ENCODE data around the gene FKBP14.

Gene FKBP14

DNA sequence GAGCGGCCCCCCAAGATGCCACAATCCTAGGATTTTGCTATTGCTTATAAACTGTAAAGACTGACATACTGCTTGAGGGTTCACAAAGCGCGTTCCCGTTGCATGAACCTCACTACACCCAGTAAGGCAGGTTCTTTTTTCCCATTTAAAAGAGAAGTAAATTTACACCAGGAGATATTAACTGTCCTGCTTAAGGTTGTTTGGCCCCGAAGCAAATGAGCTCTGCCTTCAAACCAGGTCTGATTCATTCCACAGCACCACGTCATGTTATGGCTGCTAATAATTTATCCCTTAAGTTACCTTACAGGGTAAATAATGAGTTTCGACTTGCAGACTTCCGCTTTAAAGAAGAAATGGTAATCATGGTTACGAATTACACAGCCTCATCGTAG lies 559 bp upstream of the FKBP14 start:
- peak; percentile 49 to 57 for ATAC-seq (replicated peaks)
- peaks cover 0 to 8% of the 10 kb centered on the region in 2 donors for H3K36me3 Mint-ChIP-seq
- H3K27me3 Mint-ChIP-seq = no peaks in the 10 kb centered on the region
- peaks cover 17 to 34% of the 10 kb centered on the region in 2 donors for H3K4me1 Mint-ChIP-seq
- peak overlapping the region; percentile 94 to 95 for H3K4me3 Mint-ChIP-seq
- H3K9me3 Mint-ChIP-seq = peaks cover 0 to 4% of the 10 kb centered on the region in 2 donors
- peak; percentile 24 for DNase-seq
- H3K27ac Mint-ChIP-seq = peak overlapping the region; percentile 93

GRCh38 chr7:30023524-30023923 lies 3.0 kb downstream of the FKBP14 start:
- DNase-seq (no peak), ATAC-seq (replicated peaks) (no peak)
- Mint-ChIP-seq H3K27ac (no peak overlapping the region), H3K4me1 (peaks cover 19 to 34% of the 10 kb centered on the region in 2 donors), H3K9me3 (peaks cover 0 to 4% of the 10 kb centered on the region in 2 donors), H3K4me3 (no peak overlapping the region), H3K27me3 (no peaks in the 10 kb centered on the region), H3K36me3 (peaks cover 6 to 13% of the 10 kb centered on the region in 2 donors)

GRCh38 chr7:30022991-30023390 lies 3.5 kb downstream of the FKBP14 start:
- DNase-seq (no peak), ATAC-seq (replicated peaks) (no peak)
- Mint-ChIP-seq H3K4me1 (peaks cover 19 to 34% of the 10 kb centered on the region in 2 donors), H3K36me3 (peaks cover 6 to 16% of the 10 kb centered on the region in 2 donors), H3K27ac (no peak overlapping the region), H3K4me3 (no peak overlapping the region), H3K9me3 (peaks cover 0 to 4% of the 10 kb centered on the region in 2 donors), H3K27me3 (no peaks in the 10 kb centered on the region)

DNA sequence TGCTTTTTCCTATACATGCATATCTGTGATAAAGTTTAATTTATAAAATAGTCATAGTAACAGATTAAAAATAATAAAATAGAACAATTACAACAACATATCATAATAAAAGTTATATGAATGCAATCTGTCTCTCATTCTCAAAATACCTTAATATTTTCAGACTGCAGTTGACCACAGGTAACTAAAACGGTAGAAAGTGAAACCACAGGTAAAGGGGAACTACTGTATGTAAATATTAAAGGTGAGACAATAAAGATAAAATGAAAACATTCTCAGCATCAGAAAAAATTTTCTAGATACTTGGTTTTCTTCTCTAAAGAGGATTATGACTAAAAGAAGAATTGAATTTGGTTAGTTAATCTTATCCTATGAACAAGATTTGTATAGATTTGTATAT lies 6.0 kb downstream of the FKBP14 start:
- ATAC-seq (replicated peaks) = no peak
- Mint-ChIP-seq H3K4me3 (no peak overlapping the region), H3K27me3 (no peaks in the 10 kb centered on the region), H3K27ac (no peak overlapping the region), H3K4me1 (peaks cover 11 to 22% of the 10 kb centered on the region in 2 donors), H3K9me3 (peaks cover 0 to 4% of the 10 kb centered on the region in 2 donors), H3K36me3 (peaks cover 6 to 26% of the 10 kb centered on the region in 2 donors)
- no peak for DNase-seq

GRCh38 chr7:30019960-30020359 lies 6.5 kb downstream of the FKBP14 start:
- no peaks in the 10 kb centered on the region for H3K27me3 Mint-ChIP-seq
- no peak overlapping the region for H3K27ac Mint-ChIP-seq
- H3K4me1 Mint-ChIP-seq = peaks cover 5 to 16% of the 10 kb centered on the region in 2 donors
- no peak for DNase-seq
- ATAC-seq (replicated peaks) = no peak
- H3K36me3 Mint-ChIP-seq = peaks cover 6 to 23% of the 10 kb centered on the region in 2 donors
- no peak overlapping the region for H3K4me3 Mint-ChIP-seq
- peaks cover 0 to 4% of the 10 kb centered on the region in 2 donors for H3K9me3 Mint-ChIP-seq

DNA sequence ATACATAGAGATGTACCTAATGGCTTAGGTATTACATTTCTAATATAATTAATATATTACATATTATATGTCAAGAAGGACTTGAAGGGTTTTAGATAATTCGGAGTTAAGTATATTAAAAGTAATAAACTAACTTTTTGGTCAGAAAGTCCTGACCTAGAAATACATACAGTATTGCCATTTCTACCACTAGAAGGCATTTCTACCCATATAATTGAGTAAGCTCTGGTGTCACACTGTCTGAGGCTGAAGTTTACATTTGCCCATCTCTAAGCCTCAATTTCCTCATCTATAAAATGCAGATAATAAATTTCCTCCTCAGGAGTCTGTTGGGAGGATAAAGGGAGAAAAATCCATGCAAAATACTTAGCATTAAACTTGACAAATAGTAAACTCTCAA lies 7.1 kb downstream of the FKBP14 start:
- H3K27ac Mint-ChIP-seq = no peak overlapping the region
- peaks cover 0 to 4% of the 10 kb centered on the region in 2 donors for H3K9me3 Mint-ChIP-seq
- no peak for DNase-seq
- H3K27me3 Mint-ChIP-seq = no peaks in the 10 kb centered on the region
- H3K4me1 Mint-ChIP-seq = peaks cover 5 to 11% of the 10 kb centered on the region in 2 donors
- H3K36me3 Mint-ChIP-seq = peaks cover 7 to 26% of the 10 kb centered on the region in 2 donors
- H3K4me3 Mint-ChIP-seq = no peak overlapping the region
- ATAC-seq (replicated peaks) = no peak

DNA sequence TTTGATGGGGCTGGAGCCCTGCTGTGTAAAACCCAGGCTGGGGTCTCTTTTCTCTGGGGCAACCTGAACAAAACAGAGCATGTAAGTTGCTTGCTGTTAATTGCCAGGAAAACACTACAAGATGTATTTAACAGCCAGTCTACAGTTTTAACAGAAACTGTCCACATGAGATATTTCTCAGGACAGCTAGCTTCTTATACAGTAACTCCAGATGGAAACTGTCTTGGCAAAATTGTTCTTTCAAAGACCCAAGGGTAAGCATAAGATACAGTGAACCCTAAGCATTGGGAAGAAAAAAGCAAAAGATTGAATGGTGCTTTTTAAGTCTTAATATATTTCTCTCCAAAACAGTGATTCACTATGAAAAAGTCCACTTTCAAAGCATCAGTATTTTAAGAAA lies 8.1 kb downstream of the FKBP14 start:
- Mint-ChIP-seq H3K27me3 (no peaks in the 10 kb centered on the region), H3K4me1 (peaks cover 4 to 7% of the 10 kb centered on the region in 2 donors), H3K27ac (no peak overlapping the region), H3K9me3 (peaks cover 0 to 1% of the 10 kb centered on the region in 2 donors), H3K36me3 (peaks cover 7 to 28% of the 10 kb centered on the region in 2 donors), H3K4me3 (no peak overlapping the region)
- no peak for ATAC-seq (replicated peaks)
- no peak for DNase-seq

DNA sequence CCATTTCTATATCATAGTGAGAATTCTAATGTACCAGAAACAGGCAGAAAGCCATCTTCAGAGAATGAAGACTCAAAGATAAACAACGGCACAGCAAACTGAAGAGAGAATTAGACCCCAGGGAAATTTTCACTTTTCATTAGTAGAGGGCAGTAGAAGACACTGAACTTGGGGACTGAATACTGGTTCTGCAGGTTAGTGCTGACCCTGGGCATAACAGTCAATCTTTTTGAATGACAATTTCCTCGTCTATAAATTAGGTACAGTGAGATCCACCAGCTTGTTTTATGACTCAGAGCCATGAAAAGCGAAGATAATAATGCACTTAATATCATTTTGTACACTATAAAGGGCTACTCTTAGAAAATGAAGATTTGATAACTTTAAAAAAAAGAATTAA lies 13.7 kb downstream of the FKBP14 start:
- ATAC-seq (replicated peaks) = no peak
- Mint-ChIP-seq H3K36me3 (peaks cover 7 to 17% of the 10 kb centered on the region in 2 donors), H3K27ac (no peak overlapping the region)

DNA sequence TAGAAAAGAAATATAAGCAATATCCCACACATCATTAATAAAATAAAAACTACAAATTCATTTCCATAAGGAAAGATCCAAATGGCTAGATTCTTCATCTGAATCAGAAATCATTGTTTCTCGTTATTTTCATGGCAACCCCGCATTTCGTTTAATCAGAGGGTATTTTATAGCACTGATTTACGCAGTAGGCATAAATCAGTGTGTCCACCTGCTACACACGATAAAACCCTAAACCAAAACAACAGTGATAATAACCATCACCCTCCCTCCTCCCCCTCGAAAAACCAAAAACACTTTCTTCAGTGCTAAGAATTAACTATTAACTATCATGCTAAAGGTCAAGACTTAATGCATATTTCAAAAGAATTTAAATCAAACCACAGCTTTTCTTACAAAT lies 16.5 kb downstream of the FKBP14 start:
- Mint-ChIP-seq H3K4me1 (no peaks in the 10 kb centered on the region), H3K4me3 (no peak overlapping the region), H3K36me3 (peaks cover 7 to 8% of the 10 kb centered on the region in 2 donors), H3K27ac (no peak overlapping the region), H3K27me3 (no peaks in the 10 kb centered on the region), H3K9me3 (no peaks in the 10 kb centered on the region)
- ATAC-seq (replicated peaks) (no peak), DNase-seq (no peak)

More for the DNA sequence above, 13.7 kb downstream of the FKBP14 start:
- DNase-seq = no peak
- Mint-ChIP-seq H3K27me3 (no peaks in the 10 kb centered on the region), H3K4me1 (no peaks in the 10 kb centered on the region), H3K4me3 (no peak overlapping the region), H3K9me3 (no peaks in the 10 kb centered on the region)

DNA sequence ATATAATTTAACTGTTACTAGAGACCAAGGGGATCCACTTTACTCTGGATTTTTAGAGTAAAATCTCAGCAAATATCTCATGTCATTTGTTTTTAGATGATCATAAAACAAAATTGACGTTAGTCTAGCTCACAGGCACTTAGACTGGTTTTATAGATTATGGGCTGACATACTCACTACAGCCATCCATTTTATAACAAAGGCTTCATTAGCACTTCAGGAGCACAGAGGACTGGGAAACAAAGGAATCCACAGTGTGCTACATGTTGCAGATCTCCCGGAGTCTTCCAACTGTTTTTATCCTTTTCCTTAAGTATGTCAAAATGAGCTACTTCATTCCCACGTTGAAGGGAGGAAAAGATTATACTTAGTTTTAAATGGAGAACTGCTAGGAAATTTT lies 21.0 kb downstream of the FKBP14 start:
- no peak overlapping the region for H3K4me3 Mint-ChIP-seq

GRCh38 chr7:30003098-30003497 lies 23.4 kb downstream of the FKBP14 start:
- DNase-seq (no peak), ATAC-seq (replicated peaks) (no peak)
- peaks cover 4 to 9% of the 10 kb centered on the region in 2 donors for H3K27me3 Mint-ChIP-seq
- H3K4me1 Mint-ChIP-seq = no peaks in the 10 kb centered on the region
- H3K27ac Mint-ChIP-seq = no peak overlapping the region
- H3K9me3 Mint-ChIP-seq = no peaks in the 10 kb centered on the region
- H3K36me3 Mint-ChIP-seq = no peaks in the 10 kb centered on the region
- no peak overlapping the region for H3K4me3 Mint-ChIP-seq

More for the DNA sequence above, 21.0 kb downstream of the FKBP14 start:
- Mint-ChIP-seq H3K27me3 (no peaks in the 10 kb centered on the region), H3K9me3 (no peaks in the 10 kb centered on the region), H3K4me1 (no peaks in the 10 kb centered on the region), H3K36me3 (no peaks in the 10 kb centered on the region), H3K27ac (no peak overlapping the region)
- no peak for DNase-seq
- no peak for ATAC-seq (replicated peaks)

- Mint-ChIP-seq H3K4me1 (no peaks in the 10 kb centered on the region), H3K27ac (no peak overlapping the region), H3K36me3 (peaks cover 0 to 1% of the 10 kb centered on the region in 2 donors), H3K9me3 (peaks cover 0 to 1% of the 10 kb centered on the region in 2 donors), H3K4me3 (no peak overlapping the region), H3K27me3 (peaks cover 4 to 14% of the 10 kb centered on the region in 2 donors)
- DNase-seq = no peak
- ATAC-seq (replicated peaks) = no peak
Measured at GRCh38 chr7:30001998-30002397, 24.5 kb downstream of the FKBP14 start.

DNA sequence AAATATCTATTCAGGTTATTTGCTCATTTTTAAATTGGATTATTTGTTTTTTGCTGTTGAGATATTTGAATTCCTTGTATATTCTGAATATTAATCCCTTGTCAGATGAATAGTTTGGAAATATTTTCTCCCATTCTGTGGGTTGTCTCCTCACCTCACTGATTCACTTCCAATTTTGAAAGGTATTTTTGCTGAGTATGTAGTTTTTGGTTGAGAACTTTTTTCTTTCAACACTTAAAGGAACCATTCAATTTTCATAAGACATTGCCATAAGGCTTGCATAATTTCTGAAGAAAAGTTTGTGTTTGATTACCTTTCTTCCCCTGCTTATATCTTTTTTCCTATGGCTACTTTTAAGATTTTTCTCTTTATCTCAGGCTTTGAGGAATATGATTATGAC lies 28.0 kb downstream of the FKBP14 start:
- no peaks in the 10 kb centered on the region for H3K4me1 Mint-ChIP-seq
- H3K36me3 Mint-ChIP-seq = peaks cover 6 to 7% of the 10 kb centered on the region in 2 donors
- no peak for DNase-seq
- H3K27me3 Mint-ChIP-seq = peaks cover 9 to 22% of the 10 kb centered on the region in 2 donors
- H3K4me3 Mint-ChIP-seq = no peak overlapping the region
- H3K9me3 Mint-ChIP-seq = peaks cover 9% of the 10 kb centered on the region in 2 donors
- no peak for ATAC-seq (replicated peaks)
- no peak overlapping the region for H3K27ac Mint-ChIP-seq

DNA sequence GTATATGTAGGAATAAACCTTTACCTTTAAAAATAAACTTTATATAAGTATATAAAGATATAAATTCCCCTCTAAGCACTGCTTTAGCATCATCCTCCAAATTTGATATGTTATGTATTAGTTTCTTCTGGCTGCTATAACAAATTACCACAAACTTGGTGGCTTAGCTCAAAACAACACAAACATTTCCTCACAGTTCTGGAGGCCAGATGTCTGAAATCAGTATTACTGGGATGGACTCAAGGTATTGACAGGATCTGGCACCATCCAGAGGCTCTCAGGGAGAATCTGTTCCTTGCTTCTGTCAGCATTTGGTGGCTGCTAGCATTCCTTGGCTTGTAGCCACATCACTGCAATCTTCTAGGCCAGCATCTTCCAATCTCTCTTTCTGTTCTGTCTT lies 30.2 kb downstream of the FKBP14 start:
- no peak overlapping the region for H3K27ac Mint-ChIP-seq
- ATAC-seq (replicated peaks) = no peak
- H3K36me3 Mint-ChIP-seq = peaks cover 6 to 10% of the 10 kb centered on the region in 2 donors
- H3K9me3 Mint-ChIP-seq = peaks cover 9% of the 10 kb centered on the region in 2 donors
- no peak overlapping the region for H3K4me3 Mint-ChIP-seq
- no peaks in the 10 kb centered on the region for H3K4me1 Mint-ChIP-seq
- H3K27me3 Mint-ChIP-seq = peaks cover 14 to 28% of the 10 kb centered on the region in 2 donors
- DNase-seq = no peak

GRCh38 chr7:29995652-29996051 lies 30.9 kb downstream of the FKBP14 start:
- DNase-seq (no peak), ATAC-seq (replicated peaks) (no peak)
- H3K36me3 Mint-ChIP-seq = peaks cover 6 to 10% of the 10 kb centered on the region in 2 donors
- no peaks in the 10 kb centered on the region for H3K4me1 Mint-ChIP-seq
- H3K27me3 Mint-ChIP-seq = peaks cover 14 to 33% of the 10 kb centered on the region in 2 donors
- no peak overlapping the region for H3K27ac Mint-ChIP-seq
- H3K9me3 Mint-ChIP-seq = peaks cover 9% of the 10 kb centered on the region in 2 donors
- no peak overlapping the region for H3K4me3 Mint-ChIP-seq

All from stimulated activated naive B cell treated with anti-CD40 and anti-IgM and Interleukin-4, amounts not matched to agents 10 μg/mL and 1 μg/mL and 100 μg/mL, for 72 hours (primary cell).